Adipocyte (in vitro differentiated cells): ENCODE results near the gene NFATC2.

Experiments
- DNase-seq: peaks from one replicate; pipeline ENCODE4 v3.0.0-alpha.2; 2015; ENCODE audit warnings: low read depth
- H3K27me3 ChIP-seq: replicated peaks from 2 replicates; pipeline ENCODE4 v1.7.0; 2013; ENCODE audit warnings: mild to moderate bottlenecking, low read length, moderate library complexity; ENCODE audit not compliant: control insufficient read depth, insufficient read depth
- H3K36me3 ChIP-seq: 2 replicates; pipeline ENCODE4 v1.7.0; 2013; ENCODE audit warnings: low read length, mild to moderate bottlenecking, moderate library complexity; ENCODE audit not compliant: control insufficient read depth, insufficient read depth, severe bottlenecking
- H3K4me1 ChIP-seq: 2 replicates; pipeline ENCODE4 v1.7.0; 2013; ENCODE audit warnings: mild to moderate bottlenecking, low read length, moderate library complexity; ENCODE audit not compliant: control insufficient read depth, insufficient read depth
- H3K4me3 ChIP-seq: 2 replicates; pipeline ENCODE4 v1.7.0; 2013; ENCODE audit warnings: mild to moderate bottlenecking, low read length, moderate library complexity
- H3K9ac ChIP-seq: 2 replicates; pipeline ENCODE4 v1.7.0; 2013; ENCODE audit warnings: mild to moderate bottlenecking, low read length, moderate library complexity
- H3K9me3 ChIP-seq: 2 replicates; pipeline ENCODE4 v1.7.0; 2013; ENCODE audit warnings: mild to moderate bottlenecking, low read length, moderate library complexity; ENCODE audit not compliant: control insufficient read depth

The NFATC2 gene

GRCh38 chr20:51429696-51430095 is 112.8 kb downstream of the NFATC2 start:
- Histone ChIP-seq H3K4me1 (peaks cover 9% of the 10 kb centered on the region), H3K36me3 (no peaks in the 10 kb centered on the region), H3K27me3 (peaks cover 9% of the 10 kb centered on the region), H3K9ac (no peak overlapping the region), H3K9me3 (no peaks in the 10 kb centered on the region), H3K4me3 (no peak overlapping the region)
- DNase-seq = no peak

- Histone ChIP-seq H3K9me3 (no peaks in the 10 kb centered on the region), H3K36me3 (no peaks in the 10 kb centered on the region), H3K9ac (no peak overlapping the region), H3K4me3 (no peak overlapping the region), H3K27me3 (peaks cover 9% of the 10 kb centered on the region), H3K4me1 (peaks cover 7% of the 10 kb centered on the region)
- no peak for DNase-seq
These were observed 113.4 kb downstream of the NFATC2 start for GRCh38 chr20:51429144-51429482.

- Histone ChIP-seq H3K4me3 (no peak overlapping the region), H3K27me3 (peaks cover 11% of the 10 kb centered on the region)
- peak; percentile 84 for DNase-seq
These were observed 113.9 kb downstream of the NFATC2 start for GRCh38 chr20:51428401-51429143.

DNA sequence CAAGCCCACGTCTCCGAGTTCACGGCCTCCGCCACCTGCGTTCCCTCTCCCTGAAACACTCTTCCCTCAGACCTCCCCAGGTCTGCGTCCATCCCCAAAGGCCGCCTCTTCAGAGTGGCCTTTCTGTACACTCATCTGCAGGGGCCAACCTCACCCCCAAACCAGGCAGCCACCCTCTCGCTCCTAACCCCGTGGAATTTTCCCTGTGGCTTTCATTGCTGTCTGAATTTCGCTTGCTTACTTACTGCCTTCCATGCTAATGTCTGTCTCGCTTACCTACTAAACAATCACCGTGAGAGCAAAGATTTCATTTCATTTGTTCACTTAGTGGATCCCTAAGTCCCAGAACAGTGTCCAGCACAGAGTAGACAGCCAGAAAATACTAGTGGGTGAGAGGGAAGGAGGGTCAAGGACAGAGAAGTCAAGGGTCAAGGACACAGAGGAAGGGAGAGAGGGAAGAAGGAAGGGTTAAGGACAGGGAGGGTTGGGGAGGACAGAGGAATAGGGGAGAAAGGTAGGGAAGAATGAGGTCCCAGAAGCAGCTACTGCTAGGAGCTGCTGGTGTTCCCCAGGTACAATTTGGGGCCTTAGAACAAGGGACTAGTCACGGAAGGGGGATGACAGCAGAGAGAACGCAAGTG is 114.7 kb downstream of the NFATC2 start:
- Histone ChIP-seq H3K36me3 (no peaks in the 10 kb centered on the region), H3K9ac (no peak overlapping the region), H3K27me3 (peaks cover 11% of the 10 kb centered on the region), H3K4me1 (peaks cover 7% of the 10 kb centered on the region), H3K9me3 (no peaks in the 10 kb centered on the region), H3K4me3 (no peak overlapping the region)
- DNase-seq = no peak

More at GRCh38 chr20:51428401-51429143, 113.9 kb downstream of the NFATC2 start:
- Histone ChIP-seq H3K36me3 (no peaks in the 10 kb centered on the region), H3K4me1 (peaks cover 7% of the 10 kb centered on the region), H3K9me3 (no peaks in the 10 kb centered on the region), H3K9ac (no peak overlapping the region)

GRCh38 chr20:51426718-51427650 is 115.5 kb downstream of the NFATC2 start:
- H3K4me1 ChIP-seq = peaks cover 7% of the 10 kb centered on the region
- H3K36me3 ChIP-seq = no peaks in the 10 kb centered on the region
- DNase-seq = no peak
- H3K4me3 ChIP-seq = no peak overlapping the region
- peaks cover 11% of the 10 kb centered on the region for H3K27me3 ChIP-seq
- no peak overlapping the region for H3K9ac ChIP-seq
- no peaks in the 10 kb centered on the region for H3K9me3 ChIP-seq

- no peak for DNase-seq
- H3K4me1 ChIP-seq = peaks cover 7% of the 10 kb centered on the region
- H3K27me3 ChIP-seq = peaks cover 11% of the 10 kb centered on the region
- no peak overlapping the region for H3K9ac ChIP-seq
- no peaks in the 10 kb centered on the region for H3K36me3 ChIP-seq
- H3K4me3 ChIP-seq = no peak overlapping the region
- no peaks in the 10 kb centered on the region for H3K9me3 ChIP-seq
These were observed 117.0 kb downstream of the NFATC2 start for GRCh38 chr20:51425347-51426106.

DNA sequence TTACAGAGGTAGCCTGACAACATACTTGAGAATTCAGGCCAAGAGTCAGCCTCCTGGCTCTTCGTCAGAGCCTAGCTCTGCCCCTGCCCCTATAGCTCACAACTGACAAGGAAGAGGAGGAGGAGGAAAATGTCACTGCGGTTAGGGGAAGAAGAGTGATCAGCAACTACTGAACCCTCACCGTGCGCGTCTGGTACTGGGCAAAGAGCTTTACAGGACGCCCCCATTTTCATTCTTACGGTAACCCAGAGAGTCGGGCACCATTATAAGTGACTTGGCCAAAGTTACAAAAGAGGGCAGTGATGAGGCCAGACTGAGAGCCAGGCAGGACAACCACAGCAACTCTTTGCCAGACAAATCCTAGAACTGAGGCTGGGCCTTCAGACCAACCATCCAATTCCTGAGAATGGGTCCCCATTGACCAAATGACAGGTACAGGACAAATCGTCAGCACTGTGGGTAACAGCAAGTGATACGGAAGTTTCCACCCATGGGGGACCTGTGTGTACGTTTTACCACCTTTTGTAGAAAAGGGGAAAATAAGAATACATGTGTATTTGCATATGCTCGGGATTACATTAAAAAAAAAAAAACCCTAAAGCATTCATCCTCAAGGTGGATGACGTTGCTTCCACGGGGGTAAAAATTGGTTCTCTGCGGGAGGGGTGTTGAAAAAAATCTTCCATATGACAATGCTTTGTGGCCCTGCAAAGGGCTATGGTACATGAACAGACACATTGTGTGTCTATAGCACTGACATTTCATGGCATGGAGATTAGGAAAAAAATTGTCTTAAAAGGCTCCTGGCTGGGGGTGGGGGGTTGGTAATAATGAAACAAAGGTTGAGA is 118.0 kb downstream of the NFATC2 start:
- Histone ChIP-seq H3K9ac (no peak overlapping the region), H3K4me1 (peaks cover 7% of the 10 kb centered on the region), H3K4me3 (no peak overlapping the region), H3K9me3 (no peaks in the 10 kb centered on the region), H3K27me3 (peaks cover 11% of the 10 kb centered on the region), H3K36me3 (no peaks in the 10 kb centered on the region)
- no peak for DNase-seq

DNA sequence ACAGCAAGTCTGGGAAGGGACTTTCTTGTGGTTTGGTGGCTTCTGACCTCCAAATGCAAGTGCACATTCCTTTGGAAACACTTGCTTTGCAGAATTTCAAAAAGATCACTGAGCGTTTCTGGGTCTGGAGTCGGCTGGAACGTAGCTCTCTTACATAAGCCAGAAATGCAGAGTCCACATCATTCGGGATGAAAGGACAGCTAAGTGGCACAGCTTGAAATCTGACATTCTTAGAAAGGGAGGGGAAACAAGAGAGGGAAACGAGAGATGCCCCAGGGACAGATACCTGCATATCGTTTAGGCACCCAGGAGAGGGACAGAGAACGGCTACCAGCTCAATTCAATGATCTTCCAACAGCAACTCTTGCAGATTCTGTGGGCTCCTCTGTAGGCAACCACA is 118.7 kb downstream of the NFATC2 start:
- no peaks in the 10 kb centered on the region for H3K36me3 ChIP-seq
- DNase-seq = no peak
- peaks cover 11% of the 10 kb centered on the region for H3K27me3 ChIP-seq
- H3K9me3 ChIP-seq = no peaks in the 10 kb centered on the region
- no peak overlapping the region for H3K4me3 ChIP-seq
- H3K9ac ChIP-seq = no peak overlapping the region
- peaks cover 7% of the 10 kb centered on the region for H3K4me1 ChIP-seq

DNA sequence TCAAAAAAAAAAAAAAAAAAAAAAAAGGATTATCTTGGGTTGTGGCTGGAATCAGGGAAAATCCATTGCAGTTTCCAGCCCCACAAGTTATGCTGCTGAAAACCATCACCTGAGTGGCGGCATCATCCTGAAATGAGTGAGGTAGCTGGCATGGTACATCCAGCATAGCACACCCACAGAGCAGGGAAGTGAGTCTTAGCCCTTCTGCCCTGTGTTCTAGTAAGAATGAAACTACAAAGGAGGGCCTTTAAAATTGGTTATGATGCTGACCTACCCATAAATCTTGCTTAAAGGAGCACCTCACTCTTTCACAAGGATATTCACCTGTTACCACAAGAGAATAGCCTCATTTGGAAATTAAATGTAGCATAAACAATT is 119.2 kb downstream of the NFATC2 start:
- no peaks in the 10 kb centered on the region for H3K9me3 ChIP-seq
- H3K4me1 ChIP-seq = peaks cover 5% of the 10 kb centered on the region
- H3K4me3 ChIP-seq = no peak overlapping the region

GRCh38 chr20:51422514-51423289 is 119.8 kb downstream of the NFATC2 start:
- DNase-seq = no peak
- H3K36me3 ChIP-seq = no peaks in the 10 kb centered on the region
- H3K27me3 ChIP-seq = peaks cover 11% of the 10 kb centered on the region
- no peaks in the 10 kb centered on the region for H3K4me1 ChIP-seq
- H3K4me3 ChIP-seq = no peak overlapping the region
- H3K9me3 ChIP-seq = no peaks in the 10 kb centered on the region
- H3K9ac ChIP-seq = no peak overlapping the region

More for the DNA sequence above, 119.2 kb downstream of the NFATC2 start:
- DNase-seq = no peak
- no peak overlapping the region for H3K9ac ChIP-seq
- H3K27me3 ChIP-seq = peaks cover 11% of the 10 kb centered on the region
- H3K36me3 ChIP-seq = no peaks in the 10 kb centered on the region
